Lower leg skin (tissue), 3 donors: ENCODE results near the gene STK24.

Experiments used
- POLR2A ChIP-seq, 2 donors: fragments of 450-650 bp; IDR thresholded peaks; one replicate each; pipeline ENCODE4 v1.6.1; 2016 to 2017; ENCODE audit warnings: antibody characterized with exemption in 2 of 2, mild to moderate bottlenecking in 1 of 2, moderate library complexity in 1 of 2
- TF ChIP-seq, protein P1 (sequence below), 3 donors: fragments of 450-650 bp; IDR thresholded peaks; one replicate each; pipeline ENCODE4 v1.5.1; 2016; ENCODE audit warnings: antibody characterized with exemption in 3 of 3, mild to moderate bottlenecking in 3 of 3, moderate library complexity in 2 of 3

- TF ChIP-seq, protein P1, sequence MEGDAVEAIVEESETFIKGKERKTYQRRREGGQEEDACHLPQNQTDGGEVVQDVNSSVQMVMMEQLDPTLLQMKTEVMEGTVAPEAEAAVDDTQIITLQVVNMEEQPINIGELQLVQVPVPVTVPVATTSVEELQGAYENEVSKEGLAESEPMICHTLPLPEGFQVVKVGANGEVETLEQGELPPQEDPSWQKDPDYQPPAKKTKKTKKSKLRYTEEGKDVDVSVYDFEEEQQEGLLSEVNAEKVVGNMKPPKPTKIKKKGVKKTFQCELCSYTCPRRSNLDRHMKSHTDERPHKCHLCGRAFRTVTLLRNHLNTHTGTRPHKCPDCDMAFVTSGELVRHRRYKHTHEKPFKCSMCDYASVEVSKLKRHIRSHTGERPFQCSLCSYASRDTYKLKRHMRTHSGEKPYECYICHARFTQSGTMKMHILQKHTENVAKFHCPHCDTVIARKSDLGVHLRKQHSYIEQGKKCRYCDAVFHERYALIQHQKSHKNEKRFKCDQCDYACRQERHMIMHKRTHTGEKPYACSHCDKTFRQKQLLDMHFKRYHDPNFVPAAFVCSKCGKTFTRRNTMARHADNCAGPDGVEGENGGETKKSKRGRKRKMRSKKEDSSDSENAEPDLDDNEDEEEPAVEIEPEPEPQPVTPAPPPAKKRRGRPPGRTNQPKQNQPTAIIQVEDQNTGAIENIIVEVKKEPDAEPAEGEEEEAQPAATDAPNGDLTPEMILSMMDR (IDR thresholded peaks at IDR 0.05): no peak
- TF ChIP-seq POLR2A (IDR thresholded peaks at IDR 0.05): no peak
Observed at GRCh38 chr13:98474292-98474691, 102.6 kb downstream of the STK24 start.
